GM19025 (cell line): ENCODE measurements around the gene LIX1.
"Not testable (repeated sequence)": the region's sequence is repeated elsewhere in the genome, so short reads cannot be mapped to it uniquely, and the experiment has no call there.

Experiments
- ATAC-seq: cut with Tn5 transposase; IDR thresholded peaks from one replicate; pipeline ENCODE4 v1.9.1; 2021; ENCODE audit warnings: mild to moderate bottlenecking, low read depth, moderate library complexity; ENCODE audit not compliant: unreplicated experiment

LIX1 gene

GRCh38 chr5:97142521-97143254 is at the start of gene LIX1:
TSS of gene LIX1 (minus strand) at chr5:97142611. CDS start at chr5:97142576, 35 bp downstream.
- ATAC-seq: no peak

- ATAC-seq: no peak
Observed at GRCh38 chr5:97191893-97192292, 49.5 kb upstream of the LIX1 start.

GRCh38 chr5:97189523-97189922 is 47.1 kb upstream of the LIX1 start:
- ATAC-seq: not testable (repeated sequence)

GRCh38 chr5:97183930-97184213 is 41.5 kb upstream of the LIX1 start:
- ATAC-seq: no peak

GRCh38 chr5:97183100-97183929 is 40.9 kb upstream of the LIX1 start, which contains the start of gene RIOK2:
TSS of gene RIOK2 (minus strand) at chr5:97183247. CDS start at chr5:97183191, 56 bp downstream.
- peak; percentile 84 for ATAC-seq

GRCh38 chr5:97182571-97183099 is 40.2 kb upstream of the LIX1 start:
- no peak for ATAC-seq

- no peak for ATAC-seq
Observed at GRCh38 chr5:97181856-97182545, 39.6 kb upstream of the LIX1 start.

DNA sequence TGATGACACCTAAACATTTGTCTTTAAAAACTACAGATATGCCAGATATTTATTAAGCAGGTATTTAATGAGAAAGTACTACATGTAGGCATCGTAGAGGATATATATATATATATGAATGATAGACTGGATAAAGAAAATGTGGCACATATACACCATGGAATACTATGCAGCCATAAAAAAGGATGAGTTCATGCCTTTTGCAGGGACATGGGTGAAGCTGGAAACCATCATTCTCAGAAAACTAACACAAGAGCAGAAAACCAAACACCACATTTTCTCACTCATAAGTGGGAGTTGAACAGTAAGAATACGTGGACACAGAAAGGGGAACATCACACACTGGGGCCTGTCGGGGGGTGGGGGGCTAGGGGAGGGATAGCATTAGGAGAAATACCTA is 37.0 kb upstream of the LIX1 start:
- ATAC-seq: not testable (repeated sequence)

- ATAC-seq: no peak
Observed at GRCh38 chr5:97172227-97172626, 29.8 kb upstream of the LIX1 start.

DNA sequence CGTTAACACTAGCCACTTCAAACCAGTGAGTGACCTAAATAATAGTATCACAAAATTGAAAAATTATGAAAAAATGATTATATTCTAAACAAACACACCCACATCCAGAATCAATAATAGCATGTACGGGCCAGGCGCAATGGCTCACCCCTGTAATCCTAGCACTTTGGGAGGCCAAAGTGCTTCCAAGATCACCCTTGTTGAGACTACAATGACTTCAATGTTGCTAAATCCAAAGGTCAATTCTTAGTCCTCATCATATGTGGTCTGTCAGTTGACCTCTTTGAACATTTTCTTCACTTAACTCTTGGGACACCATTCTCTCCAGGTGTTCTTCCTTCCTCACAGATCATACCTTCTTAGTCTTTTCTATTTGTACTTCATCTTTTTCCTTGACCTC is 29.3 kb upstream of the LIX1 start:
- no peak for ATAC-seq

DNA sequence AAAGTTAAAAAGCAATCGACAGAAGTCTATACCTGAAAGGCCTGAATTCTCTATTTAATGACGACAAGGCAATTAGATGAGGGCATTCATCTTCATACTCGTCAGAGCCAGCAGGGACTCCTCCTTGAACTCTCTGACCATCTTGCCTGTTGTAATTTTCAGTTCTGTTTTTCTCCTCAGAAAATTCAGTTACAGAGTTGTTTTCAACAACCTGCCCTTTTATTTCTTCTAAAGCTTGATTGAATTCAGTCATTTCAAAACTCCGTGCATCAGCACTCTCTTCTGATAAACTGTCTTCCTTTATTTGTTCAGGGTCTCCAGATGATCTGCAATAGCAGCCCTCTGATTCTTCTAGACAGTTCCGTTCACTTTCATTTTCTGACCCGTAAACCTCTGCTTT is 25.0 kb upstream of the LIX1 start:
- peak; percentile 59 for ATAC-seq

DNA sequence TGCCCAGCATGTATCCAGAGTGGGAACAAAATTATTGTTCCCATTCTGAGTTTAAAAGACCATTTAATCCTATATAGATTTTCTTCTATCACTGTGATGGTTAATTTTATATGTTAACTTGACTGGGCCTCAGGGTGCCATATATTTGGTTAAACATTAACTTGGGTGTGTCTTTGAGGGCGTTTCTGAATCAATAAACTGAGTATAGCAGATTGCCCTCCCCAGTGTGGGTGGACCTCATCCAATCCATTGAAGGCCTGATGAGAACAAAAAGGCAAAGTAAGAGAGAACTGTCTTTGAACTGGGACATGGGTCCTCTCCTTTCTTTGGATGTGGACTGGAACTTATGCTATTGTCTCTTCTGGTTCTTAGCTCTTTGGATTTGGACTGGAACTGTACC is 23.3 kb upstream of the LIX1 start:
- no peak for ATAC-seq

GRCh38 chr5:97164846-97165245 is 22.4 kb upstream of the LIX1 start:
- ATAC-seq: no peak

DNA sequence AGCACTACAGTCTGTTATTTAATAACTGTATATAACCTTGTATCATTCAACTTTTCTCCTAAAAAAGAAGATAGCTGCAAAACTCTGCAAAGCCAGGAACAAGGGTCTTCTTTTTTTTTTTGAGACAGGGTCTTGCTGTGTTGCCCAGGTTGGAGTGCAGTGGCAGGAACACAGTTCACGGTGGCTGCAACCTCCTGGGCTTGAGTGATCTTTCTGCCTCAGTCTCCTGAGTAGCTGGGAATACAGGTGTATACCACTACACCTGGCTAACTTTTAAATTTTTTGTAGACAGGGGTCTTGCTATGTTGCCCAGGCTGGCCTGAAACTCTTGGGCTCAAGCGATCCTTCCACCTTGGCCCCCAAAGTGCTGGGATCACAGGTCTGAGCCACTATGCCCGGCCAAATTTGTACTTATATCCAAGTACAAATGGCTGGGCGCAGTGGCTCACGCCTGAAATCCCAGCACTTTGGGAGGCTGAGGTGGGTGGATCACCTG is 21.4 kb upstream of the LIX1 start:
- no peak for ATAC-seq

DNA sequence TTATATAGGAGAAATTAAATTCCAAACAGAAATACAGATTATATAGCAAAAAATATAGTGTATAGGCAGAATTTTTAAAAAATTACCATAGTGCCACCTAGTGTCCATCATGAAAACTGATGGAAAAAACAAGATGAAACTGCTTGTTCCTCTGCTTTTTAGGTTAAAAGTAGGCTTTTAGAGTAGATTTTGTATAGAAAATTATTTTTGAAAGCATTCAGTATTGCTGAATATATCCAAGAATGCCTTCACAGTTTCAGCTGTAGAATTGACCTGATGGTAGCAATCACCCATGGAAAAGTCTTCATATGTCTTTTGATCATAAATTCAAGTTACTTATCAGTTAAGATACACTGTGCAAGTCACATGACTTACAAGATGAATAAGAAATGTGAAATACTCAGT is 21.0 kb upstream of the LIX1 start:
- no peak for ATAC-seq

DNA sequence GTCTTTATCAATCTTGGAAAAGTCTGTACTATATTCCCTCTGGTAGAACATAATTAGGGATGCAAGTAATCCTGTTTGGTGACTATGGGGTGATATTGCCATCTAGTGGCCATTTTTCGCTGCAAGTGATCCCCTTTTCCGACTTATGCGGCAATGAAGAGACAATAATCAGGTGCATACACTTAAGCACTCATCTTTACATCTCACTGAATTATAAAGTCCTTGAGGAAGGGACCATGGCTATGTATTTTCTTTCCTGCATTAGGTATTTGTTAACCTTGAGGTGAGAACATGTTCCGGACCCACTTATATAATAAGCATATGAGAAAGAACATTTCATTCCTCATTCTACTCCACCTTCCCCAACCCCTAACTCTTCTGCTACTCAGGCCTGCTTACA is 19.6 kb upstream of the LIX1 start:
- ATAC-seq: no peak

DNA sequence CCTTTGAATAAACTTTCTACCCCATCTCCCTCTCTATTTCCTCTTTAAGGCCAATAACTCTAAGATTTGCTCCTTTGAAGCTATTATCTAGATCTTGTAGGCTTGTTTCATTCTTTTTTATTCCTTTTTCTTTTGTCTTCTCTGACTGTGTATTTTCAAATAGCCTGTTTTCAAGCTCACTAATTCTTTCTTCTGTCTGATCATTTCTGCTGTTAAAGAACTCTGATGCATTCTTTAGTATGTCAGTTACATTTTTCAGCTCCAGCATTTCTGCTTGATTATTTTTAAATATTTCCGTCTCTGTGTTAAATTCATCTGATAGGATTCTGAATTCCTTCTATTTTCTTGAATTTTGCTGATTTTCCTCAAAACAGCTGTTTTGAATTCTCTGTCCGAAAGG is 15.3 kb upstream of the LIX1 start:
- ATAC-seq: no peak

GRCh38 chr5:97151370-97151769 is 9.0 kb upstream of the LIX1 start:
- no peak for ATAC-seq

DNA sequence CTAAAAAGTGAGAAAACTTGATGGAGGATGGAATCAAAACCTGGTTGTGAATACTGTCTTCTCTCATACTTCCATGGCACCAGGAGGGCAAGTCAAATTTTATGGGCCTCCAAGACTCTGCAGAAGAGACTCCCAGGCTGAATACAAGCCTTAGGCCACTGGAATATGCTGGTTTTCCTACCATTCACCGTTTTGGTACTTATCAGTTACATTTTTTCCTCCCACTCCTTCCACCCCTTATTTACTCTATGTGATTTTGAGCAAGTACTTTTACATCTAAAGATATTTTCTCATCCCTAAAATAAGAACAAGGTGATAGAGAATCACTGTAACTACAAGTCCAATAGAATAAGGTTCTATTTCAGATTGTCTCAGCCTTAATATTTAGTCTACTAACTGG is 8.0 kb upstream of the LIX1 start:
- no peak for ATAC-seq

GRCh38 chr5:97149709-97150108 is 7.3 kb upstream of the LIX1 start:
- no peak for ATAC-seq

DNA sequence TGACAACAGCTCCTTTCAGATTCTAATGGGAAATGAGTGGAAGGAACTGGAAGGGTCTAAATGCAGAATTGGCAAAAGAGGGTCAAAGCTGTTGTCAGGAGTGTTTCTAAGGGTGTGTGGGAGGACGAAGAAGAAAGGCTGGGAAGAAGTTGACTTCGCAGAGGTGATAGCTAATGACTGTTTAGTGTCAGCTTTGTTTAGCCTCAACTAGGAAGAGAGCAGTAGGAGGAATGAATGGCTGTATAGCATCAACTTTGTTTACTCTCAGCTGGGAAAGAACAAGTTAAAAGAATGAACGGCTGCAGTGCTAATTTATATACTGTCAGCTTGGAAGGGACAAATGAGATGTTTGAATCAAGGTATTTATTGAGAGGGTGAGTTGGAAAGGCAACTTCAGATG is 5.9 kb upstream of the LIX1 start:
- ATAC-seq: no peak
